NCI-H748 treated with DMSO at 0.1 percent for 48 hours (cell line): Measurements from ENCODE around the gene SIK2.
"Not testable (repeated sequence)": the region's sequence is repeated elsewhere in the genome, so short reads cannot be mapped to it uniquely, and the experiment has no call there.

Experiments used
- DNase-seq: peaks from one replicate; lab custom pipeline; 2025; lab: John Stamatoyannopoulos, UW

SIK2 gene

GRCh38 chr11:111624608-111625007, 22.4 kb downstream of the SIK2 start:
- DNase-seq: no peak

- no peak for DNase-seq
Observed at GRCh38 chr11:111627591-111627990, 25.3 kb downstream of the SIK2 start.

- no peak for DNase-seq
Observed at GRCh38 chr11:111629499-111629898, 27.2 kb downstream of the SIK2 start.

- DNase-seq: no peak
Observed at GRCh38 chr11:111631024-111631665, 28.9 kb downstream of the SIK2 start.

- no peak for DNase-seq
Observed at GRCh38 chr11:111631666-111632039, 29.4 kb downstream of the SIK2 start.

GRCh38 chr11:111632516-111633220, 30.4 kb downstream of the SIK2 start:
- no peak for DNase-seq

GRCh38 chr11:111633248-111633647, 31.0 kb downstream of the SIK2 start:
- no peak for DNase-seq

- no peak for DNase-seq
Observed at GRCh38 chr11:111633756-111634362, 31.6 kb downstream of the SIK2 start.

GRCh38 chr11:111634981-111635705, 32.9 kb downstream of the SIK2 start:
- no peak for DNase-seq

- no peak for DNase-seq
Observed at GRCh38 chr11:111635706-111636045, 33.4 kb downstream of the SIK2 start.

- no peak for DNase-seq
Observed at GRCh38 chr11:111637885-111638284, 35.6 kb downstream of the SIK2 start.

GRCh38 chr11:111639226-111639925, 37.1 kb downstream of the SIK2 start:
- no peak for DNase-seq

- DNase-seq: no peak
Observed at GRCh38 chr11:111641339-111642015, 39.2 kb downstream of the SIK2 start.

GRCh38 chr11:111642542-111642941, 40.3 kb downstream of the SIK2 start:
- DNase-seq: no peak

GRCh38 chr11:111644922-111645321, 42.7 kb downstream of the SIK2 start:
- DNase-seq: no peak

GRCh38 chr11:111645657-111646316, 43.5 kb downstream of the SIK2 start:
- DNase-seq: no peak

- peak; percentile 34 for DNase-seq
Observed at GRCh38 chr11:111651336-111651735, 49.1 kb downstream of the SIK2 start.

GRCh38 chr11:111652184-111652583, 49.9 kb downstream of the SIK2 start:
- no peak for DNase-seq

- DNase-seq: no peak
Observed at GRCh38 chr11:111654601-111655000, 52.4 kb downstream of the SIK2 start.

- no peak for DNase-seq
Observed at GRCh38 chr11:111655924-111656323, 53.7 kb downstream of the SIK2 start.

- not testable (repeated sequence) for DNase-seq
Observed at GRCh38 chr11:111657905-111658304, 55.7 kb downstream of the SIK2 start.
